HG02610 (cell line): ENCODE data around the gene MCM5.

Experiments used
- ATAC-seq: cut with Tn5 transposase; IDR thresholded peaks from one replicate; pipeline ENCODE4 v1.9.1; 2021; ENCODE audit warnings: mild to moderate bottlenecking, moderate library complexity; ENCODE audit not compliant: unreplicated experiment

Gene MCM5

GRCh38 chr22:35400501-35400790 is 506 bp downstream of the MCM5 start:
- peak; percentile 6 for ATAC-seq

DNA sequence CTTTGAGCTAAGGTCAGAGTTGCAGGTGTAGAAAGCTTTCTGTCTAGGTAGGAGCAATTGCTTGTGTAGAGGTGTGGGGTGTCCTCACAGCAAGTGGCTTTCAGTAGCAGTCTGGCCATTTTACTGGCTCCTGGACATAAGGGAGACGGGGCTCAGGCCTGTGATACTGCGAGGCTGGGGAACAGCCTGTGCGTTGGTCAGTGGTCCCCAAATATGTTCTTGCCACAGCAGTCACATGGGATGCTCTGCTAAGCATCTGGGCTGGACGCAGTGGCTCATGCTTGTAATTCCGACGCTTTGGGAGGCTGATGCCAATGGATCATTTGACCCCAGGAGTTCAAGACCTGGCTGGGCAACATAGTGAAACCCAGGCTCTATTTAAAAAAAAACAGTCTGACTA is 1.9 kb downstream of the MCM5 start:
- ATAC-seq = no peak

GRCh38 chr22:35403356-35403755 is 3.4 kb downstream of the MCM5 start:
- ATAC-seq = no peak

DNA sequence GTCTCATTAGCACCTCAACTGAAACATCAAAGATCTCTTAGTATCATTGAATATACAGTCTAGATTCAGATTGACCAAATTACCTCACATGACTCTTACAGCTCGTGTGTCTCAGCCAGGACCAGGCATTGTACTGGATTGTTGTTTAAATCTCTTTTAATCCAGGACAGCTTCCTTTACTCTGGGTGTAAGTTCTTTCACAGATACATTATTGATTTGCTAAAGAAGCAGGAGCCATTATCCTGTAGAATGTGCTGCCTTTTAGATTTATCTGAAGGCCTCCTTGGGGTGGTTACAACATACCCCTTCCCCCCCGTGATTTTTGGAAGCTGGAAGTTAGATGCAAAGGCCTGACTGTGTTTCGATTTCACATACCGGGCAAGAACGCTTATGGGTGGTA is 4.2 kb downstream of the MCM5 start:
- no peak for ATAC-seq

- ATAC-seq = no peak
Observed at GRCh38 chr22:35406443-35406842, 6.5 kb downstream of the MCM5 start.

GRCh38 chr22:35407362-35407761 is 7.4 kb downstream of the MCM5 start:
- ATAC-seq = no peak

DNA sequence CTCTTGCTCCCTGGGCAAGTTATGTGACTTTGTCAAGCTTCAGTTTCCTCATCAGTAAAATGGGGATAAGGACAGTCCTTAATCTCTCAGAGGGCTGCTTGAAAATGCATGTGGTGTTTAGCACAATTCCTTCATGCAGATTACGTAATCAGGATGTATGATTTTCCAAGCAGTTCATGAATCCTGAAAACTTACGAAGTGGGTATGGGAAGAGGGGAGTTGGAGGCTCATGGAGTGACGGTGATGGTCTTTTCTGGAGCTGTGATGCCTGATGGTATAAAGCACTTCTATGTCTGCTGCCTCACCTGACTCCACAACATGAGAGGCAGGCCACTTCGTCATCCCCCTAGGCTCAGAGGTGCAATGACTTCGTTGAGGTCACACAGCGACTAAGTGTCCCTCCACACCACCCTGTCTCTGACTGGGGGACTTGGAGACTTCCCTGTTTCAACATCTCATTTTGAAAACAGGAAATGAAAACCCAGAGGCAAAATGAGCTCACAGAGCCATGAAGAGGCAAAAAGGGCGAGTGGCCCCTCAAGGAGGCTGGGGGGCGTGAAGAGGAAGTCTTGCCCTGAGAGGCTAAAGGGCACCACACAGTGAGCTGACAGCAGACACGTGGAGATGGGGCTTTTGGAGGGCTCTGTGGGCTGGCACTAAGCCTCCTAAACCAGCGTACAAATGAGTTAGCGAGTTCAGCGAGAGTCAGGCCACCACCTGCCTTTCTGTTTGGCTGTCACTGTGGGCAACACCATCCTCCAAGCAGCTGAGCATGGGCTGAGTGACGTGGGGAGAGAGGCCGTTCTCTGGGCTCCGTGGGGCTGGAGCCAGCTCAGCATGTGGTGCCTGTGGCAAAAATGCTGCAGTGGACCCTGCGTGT is 10.1 kb downstream of the MCM5 start:
- ATAC-seq = peak; percentile 59

DNA sequence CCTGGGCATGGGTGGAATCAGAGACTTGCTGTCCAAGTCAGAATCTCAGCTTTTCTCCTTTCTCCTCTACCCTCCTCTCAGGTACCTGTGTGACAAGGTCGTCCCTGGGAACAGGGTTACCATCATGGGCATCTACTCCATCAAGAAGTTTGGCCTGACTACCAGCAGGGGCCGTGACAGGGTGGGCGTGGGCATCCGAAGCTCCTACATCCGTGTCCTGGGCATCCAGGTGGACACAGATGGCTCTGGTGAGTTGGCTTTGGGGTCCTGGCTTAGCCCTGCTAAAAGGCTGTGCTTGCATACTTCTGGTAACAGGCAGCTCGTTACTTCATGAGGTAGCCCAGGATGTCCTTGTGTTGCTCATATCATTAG is 10.7 kb downstream of the MCM5 start:
- ATAC-seq = no peak

DNA sequence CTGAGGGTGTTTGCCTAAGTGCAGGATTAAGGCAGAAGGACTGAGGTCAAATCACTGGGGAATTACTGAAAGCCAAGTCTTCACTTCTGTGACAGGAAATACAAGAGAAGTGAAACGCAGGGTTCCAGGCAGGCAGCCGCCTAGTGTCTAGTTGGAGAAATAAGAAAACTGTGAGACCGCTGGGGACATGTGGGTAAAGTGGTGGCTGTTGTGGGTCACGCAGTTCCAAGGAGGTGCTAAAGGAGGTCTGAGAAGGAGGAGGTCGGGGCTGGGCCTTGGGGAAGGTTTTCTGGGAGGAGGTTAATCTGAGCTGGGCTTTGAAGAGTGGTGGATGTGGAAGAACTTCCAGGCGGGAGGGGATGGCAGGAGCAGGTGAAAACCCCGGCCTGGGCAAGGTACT is 11.2 kb downstream of the MCM5 start:
- no peak for ATAC-seq

DNA sequence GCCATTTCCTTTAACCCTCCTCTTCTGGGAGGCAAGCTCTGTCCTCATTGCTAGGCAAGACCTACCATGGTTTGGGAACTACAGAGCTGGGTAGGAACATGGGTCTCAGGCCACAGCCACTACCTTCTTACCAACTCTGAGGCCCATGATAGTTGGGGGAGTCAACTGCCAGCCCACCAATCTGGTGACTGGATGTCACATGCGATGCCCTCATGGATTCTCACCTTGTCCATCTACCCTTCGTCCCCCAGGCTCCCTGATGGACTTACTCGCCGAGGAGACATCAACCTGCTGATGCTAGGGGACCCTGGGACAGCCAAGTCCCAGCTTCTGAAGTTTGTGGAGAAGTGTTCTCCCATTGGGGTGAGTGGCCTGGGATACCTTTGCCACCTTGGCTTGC is 13.7 kb downstream of the MCM5 start:
- ATAC-seq = no peak

GRCh38 chr22:35417606-35418005 is 17.7 kb downstream of the MCM5 start:
- ATAC-seq = no peak

DNA sequence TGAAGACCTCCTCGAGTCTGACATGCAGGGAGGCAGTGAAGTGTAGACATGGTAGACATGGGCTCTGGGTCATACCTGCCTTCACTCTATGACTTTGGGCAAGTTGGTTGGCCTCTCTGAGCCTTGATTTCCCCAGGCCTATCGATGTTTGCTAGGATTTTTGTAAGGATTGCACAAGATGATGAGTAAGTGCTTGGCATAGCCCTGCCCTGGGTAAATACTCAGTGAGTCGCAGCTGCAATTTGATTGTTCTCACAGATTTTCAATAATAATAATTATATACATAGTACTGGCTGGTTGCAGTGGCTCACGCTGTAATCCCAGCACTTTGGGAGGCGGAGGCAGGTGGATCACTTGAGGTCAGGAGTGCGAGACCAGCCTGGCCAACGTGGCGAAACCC is 18.1 kb downstream of the MCM5 start:
- ATAC-seq = no peak

GRCh38 chr22:35418731-35419130 is 18.8 kb downstream of the MCM5 start:
- no peak for ATAC-seq

- ATAC-seq = no peak
Observed at GRCh38 chr22:35419756-35420155, 19.8 kb downstream of the MCM5 start.

DNA sequence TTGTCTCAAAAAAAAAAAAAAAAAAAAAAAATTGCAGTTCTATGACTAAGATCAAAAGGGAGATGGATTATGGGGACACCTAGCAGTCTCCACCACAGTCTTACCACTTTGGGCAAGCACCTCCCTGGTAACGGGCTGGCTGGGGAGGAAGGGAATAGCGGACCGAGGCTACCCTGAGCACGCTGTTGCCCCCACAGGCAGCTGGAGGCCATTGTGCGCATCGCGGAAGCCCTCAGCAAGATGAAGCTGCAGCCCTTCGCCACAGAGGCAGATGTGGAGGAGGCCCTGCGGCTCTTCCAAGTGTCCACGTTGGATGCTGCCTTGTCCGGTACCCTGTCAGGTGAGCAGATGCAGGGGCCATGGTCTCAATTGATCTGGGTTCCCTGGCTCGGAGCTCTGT is 21.2 kb downstream of the MCM5 start:
- no peak for ATAC-seq

- ATAC-seq = no peak
Observed at GRCh38 chr22:35422145-35422544, 22.2 kb downstream of the MCM5 start.

DNA sequence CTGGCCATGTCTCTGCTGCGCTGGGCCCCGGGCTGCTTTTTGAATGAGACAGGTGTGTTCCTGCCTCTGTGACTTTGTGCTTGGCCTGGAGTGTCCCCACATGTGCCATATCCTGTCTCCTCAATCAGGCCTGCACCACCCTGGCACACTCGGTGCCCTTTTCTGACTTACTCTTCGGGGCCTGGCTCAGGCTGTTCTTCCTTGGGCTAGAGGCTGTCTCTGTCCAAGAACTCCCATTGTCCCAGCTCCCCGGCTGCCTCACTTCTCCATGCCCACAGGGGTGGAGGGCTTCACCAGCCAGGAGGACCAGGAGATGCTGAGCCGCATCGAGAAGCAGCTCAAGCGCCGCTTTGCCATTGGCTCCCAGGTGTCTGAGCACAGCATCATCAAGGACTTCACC is 23.0 kb downstream of the MCM5 start:
- no peak for ATAC-seq

- ATAC-seq = no peak
Observed at GRCh38 chr22:35424081-35424480, 24.1 kb downstream of the MCM5 start.

GRCh38 chr22:35424761-35425160 is 24.8 kb downstream of the MCM5 start:
- no peak for ATAC-seq

DNA sequence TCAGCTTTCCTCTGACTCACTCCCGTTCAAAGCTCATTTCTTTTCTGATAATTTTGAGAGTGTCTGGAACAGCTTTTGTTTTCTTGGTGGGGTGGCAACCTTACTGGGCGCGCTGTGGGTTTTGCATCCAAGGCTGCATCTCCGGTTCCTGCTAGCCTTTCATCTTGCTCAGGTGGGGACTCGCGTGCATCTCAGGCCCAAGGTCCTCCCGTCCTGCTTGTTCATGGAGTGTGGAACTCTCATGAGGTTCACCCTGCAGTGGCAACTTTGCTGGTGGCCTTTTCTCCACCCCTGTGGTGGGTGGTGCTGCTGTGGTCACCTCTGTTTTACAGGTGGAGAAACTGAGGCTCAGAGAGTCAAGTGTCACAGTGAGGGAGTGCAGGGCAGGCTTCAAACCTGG is 25.6 kb downstream of the MCM5 start:
- no peak for ATAC-seq

DNA sequence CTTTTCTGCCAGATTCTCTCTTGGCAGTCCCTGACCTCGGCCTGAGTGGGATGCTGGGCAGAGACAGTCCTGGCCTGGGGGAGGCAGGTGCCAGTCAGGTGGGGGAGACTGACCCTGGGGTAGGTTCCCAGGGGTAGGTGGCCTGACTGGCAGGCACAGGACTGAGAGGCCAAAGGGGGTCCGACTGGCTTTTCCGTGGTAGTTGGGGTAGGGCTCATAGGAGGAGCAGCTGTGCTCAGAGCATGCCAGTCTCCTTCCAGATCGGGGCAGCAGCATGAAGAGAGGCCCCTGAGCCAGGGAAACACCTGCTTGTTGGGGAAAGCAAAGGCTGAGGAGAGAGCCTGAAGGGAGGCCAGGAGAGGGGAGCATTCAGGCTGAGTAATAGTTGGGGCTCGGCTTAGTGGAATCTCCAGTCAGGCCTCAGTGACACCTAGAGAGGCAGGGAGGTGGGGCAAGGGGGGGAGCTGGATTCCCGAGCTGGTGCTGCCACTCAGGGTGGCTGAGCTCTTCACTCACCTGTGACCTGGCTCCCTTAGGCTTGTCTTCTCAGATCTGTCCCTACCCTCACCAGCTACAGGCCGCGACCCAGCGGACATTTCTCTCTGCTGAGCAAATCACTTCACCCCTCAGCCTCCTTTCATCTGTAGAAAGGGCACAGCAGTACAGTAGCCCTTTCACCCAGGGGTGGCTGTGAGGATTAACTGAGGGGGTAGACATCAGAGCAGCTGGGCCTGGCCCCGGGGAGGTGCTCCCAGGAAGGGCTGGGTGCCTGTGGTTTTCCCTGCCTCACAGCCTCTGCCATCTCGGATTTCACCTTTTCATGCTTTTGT is 26.2 kb downstream of the MCM5 start:
- ATAC-seq = no peak

DNA sequence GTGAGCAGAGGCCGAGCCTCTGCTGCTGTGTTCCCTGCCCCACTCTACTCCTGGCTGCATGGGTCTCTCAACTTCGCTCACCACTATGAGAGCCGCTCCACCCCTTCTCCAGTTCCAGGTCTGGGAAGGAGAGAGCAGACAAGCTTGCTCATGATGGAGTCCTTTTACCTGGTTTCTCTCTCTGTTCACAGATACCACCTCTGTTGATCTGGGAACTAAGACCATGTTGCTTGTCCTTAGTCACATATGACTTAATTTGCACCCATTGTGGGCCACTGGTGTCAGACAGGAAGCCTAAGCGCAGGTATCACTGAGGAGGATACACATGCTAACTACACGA is 26.8 kb downstream of the MCM5 start:
- no peak for ATAC-seq

- no peak for ATAC-seq
Observed at GRCh38 chr22:35430897-35431322, 31.0 kb downstream of the MCM5 start.
